ENCODE results near the gene ANO4.

ANO4 gene

GRCh38 chr12:101040936-101041335, 246.4 kb downstream of the ANO4 start:
- H3K36me3 ChIP-seq (ENCODE audit: control insufficient read depth, insufficient read depth, low read length) = no peaks in the 10 kb centered on the region
- no peak overlapping the region for H3K27ac ChIP-seq (ENCODE audit: insufficient read depth, low read length, poor library complexity, severe bottlenecking)
- no peak for DNase-seq
- no peaks in the 10 kb centered on the region for H3K4me1 ChIP-seq (ENCODE audit: control insufficient read depth, insufficient read depth, low read length, poor library complexity, severe bottlenecking)
- H3K9me3 ChIP-seq (ENCODE audit: control insufficient read depth, low read length) = no peaks in the 10 kb centered on the region
- H3K27me3 ChIP-seq (replicated peaks; ENCODE audit: control insufficient read depth, insufficient read depth, low read length, poor library complexity, severe bottlenecking) = no peaks in the 10 kb centered on the region
- no peak overlapping the region for H3K4me3 ChIP-seq (ENCODE audit: insufficient read depth, low read depth, low read length, poor library complexity, severe bottlenecking)

GRCh38 chr12:101042211-101042610, 247.6 kb downstream of the ANO4 start:
- no peaks in the 10 kb centered on the region for H3K9me3 ChIP-seq (ENCODE audit: control insufficient read depth, low read length)
- H3K27ac ChIP-seq (ENCODE audit: insufficient read depth, low read length, poor library complexity, severe bottlenecking) = no peak overlapping the region
- no peaks in the 10 kb centered on the region for H3K27me3 ChIP-seq (replicated peaks; ENCODE audit: control insufficient read depth, insufficient read depth, low read length, poor library complexity, severe bottlenecking)
- H3K36me3 ChIP-seq (ENCODE audit: control insufficient read depth, insufficient read depth, low read length) = no peaks in the 10 kb centered on the region
- no peaks in the 10 kb centered on the region for H3K4me1 ChIP-seq (ENCODE audit: control insufficient read depth, insufficient read depth, low read length, poor library complexity, severe bottlenecking)
- no peak for DNase-seq
- no peak overlapping the region for H3K4me3 ChIP-seq (ENCODE audit: insufficient read depth, low read depth, low read length, poor library complexity, severe bottlenecking)

GRCh38 chr12:101044512-101045059, 250.0 kb downstream of the ANO4 start:
- H3K9me3 ChIP-seq (ENCODE audit: control insufficient read depth, low read length) = no peaks in the 10 kb centered on the region
- H3K27me3 ChIP-seq (replicated peaks; ENCODE audit: control insufficient read depth, insufficient read depth, low read length, poor library complexity, severe bottlenecking) = no peaks in the 10 kb centered on the region
- no peak for DNase-seq
- no peaks in the 10 kb centered on the region for H3K4me1 ChIP-seq (ENCODE audit: control insufficient read depth, insufficient read depth, low read length, poor library complexity, severe bottlenecking)
- H3K4me3 ChIP-seq (ENCODE audit: insufficient read depth, low read depth, low read length, poor library complexity, severe bottlenecking) = no peak overlapping the region
- H3K36me3 ChIP-seq (ENCODE audit: control insufficient read depth, insufficient read depth, low read length) = peaks cover 3% of the 10 kb centered on the region
- no peak overlapping the region for H3K27ac ChIP-seq (ENCODE audit: insufficient read depth, low read length, poor library complexity, severe bottlenecking)

GRCh38 chr12:101045486-101046464, 251.2 kb downstream of the ANO4 start:
- H3K36me3 ChIP-seq (ENCODE audit: control insufficient read depth, insufficient read depth, low read length) = peaks cover 3% of the 10 kb centered on the region
- no peak overlapping the region for H3K4me3 ChIP-seq (ENCODE audit: insufficient read depth, low read depth, low read length, poor library complexity, severe bottlenecking)
- no peaks in the 10 kb centered on the region for H3K27me3 ChIP-seq (replicated peaks; ENCODE audit: control insufficient read depth, insufficient read depth, low read length, poor library complexity, severe bottlenecking)
- DNase-seq = no peak
- H3K27ac ChIP-seq (ENCODE audit: insufficient read depth, low read length, poor library complexity, severe bottlenecking) = no peak overlapping the region
- no peaks in the 10 kb centered on the region for H3K9me3 ChIP-seq (ENCODE audit: control insufficient read depth, low read length)
- no peaks in the 10 kb centered on the region for H3K4me1 ChIP-seq (ENCODE audit: control insufficient read depth, insufficient read depth, low read length, poor library complexity, severe bottlenecking)

- Histone ChIP-seq H3K27ac (ENCODE audit: insufficient read depth, low read length, poor library complexity, severe bottlenecking) (no peak overlapping the region), H3K27me3 (replicated peaks; ENCODE audit: control insufficient read depth, insufficient read depth, low read length, poor library complexity, severe bottlenecking) (no peaks in the 10 kb centered on the region), H3K9me3 (ENCODE audit: control insufficient read depth, low read length) (no peaks in the 10 kb centered on the region)
Measured at GRCh38 chr12:101047652-101048051, 253.1 kb downstream of the ANO4 start.

GRCh38 chr12:101050631-101051030, 256.1 kb downstream of the ANO4 start:
- Histone ChIP-seq H3K9me3 (ENCODE audit: control insufficient read depth, low read length) (no peaks in the 10 kb centered on the region), H3K4me1 (ENCODE audit: control insufficient read depth, insufficient read depth, low read length, poor library complexity, severe bottlenecking) (no peaks in the 10 kb centered on the region), H3K36me3 (ENCODE audit: control insufficient read depth, insufficient read depth, low read length) (peaks cover 3% of the 10 kb centered on the region), H3K4me3 (ENCODE audit: insufficient read depth, low read depth, low read length, poor library complexity, severe bottlenecking) (no peak overlapping the region), H3K27me3 (replicated peaks; ENCODE audit: control insufficient read depth, insufficient read depth, low read length, poor library complexity, severe bottlenecking) (no peaks in the 10 kb centered on the region), H3K27ac (ENCODE audit: insufficient read depth, low read length, poor library complexity, severe bottlenecking) (no peak overlapping the region)
- DNase-seq = no peak

More at GRCh38 chr12:101047652-101048051, 253.1 kb downstream of the ANO4 start:
- Histone ChIP-seq H3K36me3 (ENCODE audit: control insufficient read depth, insufficient read depth, low read length) (peaks cover 3% of the 10 kb centered on the region), H3K4me3 (ENCODE audit: insufficient read depth, low read depth, low read length, poor library complexity, severe bottlenecking) (no peak overlapping the region), H3K4me1 (ENCODE audit: control insufficient read depth, insufficient read depth, low read length, poor library complexity, severe bottlenecking) (no peaks in the 10 kb centered on the region)
- no peak for DNase-seq

- Histone ChIP-seq H3K4me1 (ENCODE audit: control insufficient read depth, insufficient read depth, low read length, poor library complexity, severe bottlenecking) (no peaks in the 10 kb centered on the region), H3K4me3 (ENCODE audit: insufficient read depth, low read depth, low read length, poor library complexity, severe bottlenecking) (no peak overlapping the region), H3K36me3 (ENCODE audit: control insufficient read depth, insufficient read depth, low read length) (peaks cover 3% of the 10 kb centered on the region), H3K9me3 (ENCODE audit: control insufficient read depth, low read length) (no peaks in the 10 kb centered on the region), H3K27me3 (replicated peaks; ENCODE audit: control insufficient read depth, insufficient read depth, low read length, poor library complexity, severe bottlenecking) (no peaks in the 10 kb centered on the region), H3K27ac (ENCODE audit: insufficient read depth, low read length, poor library complexity, severe bottlenecking) (no peak overlapping the region)
- DNase-seq = no peak
Measured at GRCh38 chr12:101051151-101051550, 256.6 kb downstream of the ANO4 start.

GRCh38 chr12:101051901-101052550, 257.4 kb downstream of the ANO4 start:
- Histone ChIP-seq H3K4me1 (ENCODE audit: control insufficient read depth, insufficient read depth, low read length, poor library complexity, severe bottlenecking) (no peaks in the 10 kb centered on the region), H3K9me3 (ENCODE audit: control insufficient read depth, low read length) (no peaks in the 10 kb centered on the region), H3K27me3 (replicated peaks; ENCODE audit: control insufficient read depth, insufficient read depth, low read length, poor library complexity, severe bottlenecking) (no peaks in the 10 kb centered on the region), H3K36me3 (ENCODE audit: control insufficient read depth, insufficient read depth, low read length) (peaks cover 3% of the 10 kb centered on the region), H3K27ac (ENCODE audit: insufficient read depth, low read length, poor library complexity, severe bottlenecking) (no peak overlapping the region), H3K4me3 (ENCODE audit: insufficient read depth, low read depth, low read length, poor library complexity, severe bottlenecking) (no peak overlapping the region)
- no peak for DNase-seq

- no peaks in the 10 kb centered on the region for H3K27me3 ChIP-seq (replicated peaks; ENCODE audit: control insufficient read depth, insufficient read depth, low read length, poor library complexity, severe bottlenecking)
- no peaks in the 10 kb centered on the region for H3K9me3 ChIP-seq (ENCODE audit: control insufficient read depth, low read length)
- no peaks in the 10 kb centered on the region for H3K4me1 ChIP-seq (ENCODE audit: control insufficient read depth, insufficient read depth, low read length, poor library complexity, severe bottlenecking)
- no peak for DNase-seq
- no peak overlapping the region for H3K27ac ChIP-seq (ENCODE audit: insufficient read depth, low read length, poor library complexity, severe bottlenecking)
- no peak overlapping the region for H3K4me3 ChIP-seq (ENCODE audit: insufficient read depth, low read depth, low read length, poor library complexity, severe bottlenecking)
- no peaks in the 10 kb centered on the region for H3K36me3 ChIP-seq (ENCODE audit: control insufficient read depth, insufficient read depth, low read length)
Measured at GRCh38 chr12:101053203-101053602, 258.6 kb downstream of the ANO4 start.

GRCh38 chr12:101055940-101056339, 261.4 kb downstream of the ANO4 start:
- DNase-seq = no peak
- Histone ChIP-seq H3K4me3 (ENCODE audit: insufficient read depth, low read depth, low read length, poor library complexity, severe bottlenecking) (no peak overlapping the region), H3K27me3 (replicated peaks; ENCODE audit: control insufficient read depth, insufficient read depth, low read length, poor library complexity, severe bottlenecking) (no peaks in the 10 kb centered on the region), H3K27ac (ENCODE audit: insufficient read depth, low read length, poor library complexity, severe bottlenecking) (no peak overlapping the region), H3K9me3 (ENCODE audit: control insufficient read depth, low read length) (no peaks in the 10 kb centered on the region), H3K36me3 (ENCODE audit: control insufficient read depth, insufficient read depth, low read length) (no peaks in the 10 kb centered on the region), H3K4me1 (ENCODE audit: control insufficient read depth, insufficient read depth, low read length, poor library complexity, severe bottlenecking) (no peaks in the 10 kb centered on the region)

Measured in effector memory CD4-positive, alpha-beta T cell (primary cell).